GM18526 (cell line): ENCODE measurements around the gene THAP9.

ENCODE experiments used
- POLR2A ChIP-seq: IDR thresholded peaks from 3 replicates; pipeline ENCODE4 v1.6.1; 2011; ENCODE audit not compliant: insufficient read length; ENCODE audit errors: extremely low read depth

Gene THAP9

DNA sequence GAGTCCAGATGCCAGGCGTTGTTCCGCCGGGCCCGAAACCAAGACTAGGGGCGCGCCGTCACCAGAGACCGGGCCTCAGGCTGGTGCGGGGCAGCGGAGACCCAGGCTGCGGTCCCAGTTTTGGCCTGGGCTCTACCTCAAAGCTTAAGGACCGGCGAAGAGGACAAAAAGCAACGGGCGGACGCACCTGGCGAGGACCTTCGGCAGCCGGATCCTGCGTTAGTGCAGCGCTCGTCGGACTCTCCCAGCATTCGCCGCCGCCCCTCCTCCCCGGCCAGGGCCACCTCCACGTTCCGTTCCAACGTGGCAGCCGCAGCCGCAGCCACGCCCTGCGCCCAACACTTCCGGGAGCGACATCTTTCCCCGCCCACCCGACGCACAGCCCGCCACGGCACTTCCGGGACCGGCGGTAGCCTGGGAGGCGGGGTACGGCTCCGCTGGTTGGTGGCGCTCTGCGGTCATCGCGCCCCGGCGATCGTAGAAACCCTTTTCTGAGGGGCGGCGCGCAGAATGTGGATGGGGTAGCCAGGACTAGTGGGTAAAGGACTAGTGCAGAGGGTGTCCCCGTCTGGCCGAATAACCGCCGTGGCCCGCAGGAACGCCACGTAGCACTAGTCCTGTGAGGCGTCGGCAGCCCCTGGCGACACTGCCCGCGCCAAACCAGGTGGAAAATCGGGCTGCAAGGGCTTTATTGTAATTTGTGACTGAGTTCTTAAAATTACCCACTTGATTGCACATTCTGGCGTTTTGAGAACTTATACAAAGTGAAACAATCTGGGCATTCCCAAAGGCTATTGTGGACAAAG is 9.4 kb upstream of the THAP9 start, which contains the start of gene SEC31A:
TSS of gene SEC31A (minus strand) at position 253 of the 806 bp plus-strand sequence. CDS start 9,217 bp downstream, outside the sequence.
- TF ChIP-seq POLR2A = peak; percentile 96

DNA sequence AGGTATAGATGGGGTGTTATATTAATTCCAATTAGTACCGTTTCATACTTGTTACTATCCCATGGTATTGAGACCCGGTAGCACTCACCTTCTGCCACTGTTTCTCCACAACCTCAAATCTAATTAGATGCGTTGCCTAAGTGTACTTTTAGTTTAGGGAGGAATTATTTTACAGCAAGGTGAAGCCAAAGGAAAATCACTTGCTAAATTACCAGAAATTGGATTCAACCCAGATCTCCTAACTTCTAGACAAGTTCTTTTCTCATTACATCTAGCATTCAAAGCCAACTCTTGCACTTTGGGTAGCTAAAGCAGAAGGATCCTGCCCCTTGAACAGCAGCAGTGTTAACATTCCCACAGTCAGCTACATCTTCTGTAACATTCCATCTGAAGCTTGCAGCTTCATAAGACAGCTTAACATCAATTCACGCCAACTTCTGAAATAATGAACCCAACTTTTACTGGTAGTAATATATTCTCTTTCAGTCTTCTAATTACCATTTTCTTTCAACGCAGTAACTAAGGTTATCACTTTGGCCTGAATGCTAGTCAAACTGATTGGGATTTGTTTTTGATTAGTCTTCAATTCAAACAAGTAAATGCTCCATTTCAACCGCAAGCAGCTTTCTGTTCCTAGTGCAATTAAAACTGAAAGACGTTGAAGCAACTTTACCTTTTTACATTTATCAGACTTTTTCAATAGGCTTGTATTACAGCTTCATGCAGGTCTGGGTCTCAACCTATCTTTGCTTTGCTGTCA is 8.6 kb upstream of the THAP9 start:
- no peak for TF ChIP-seq POLR2A

DNA sequence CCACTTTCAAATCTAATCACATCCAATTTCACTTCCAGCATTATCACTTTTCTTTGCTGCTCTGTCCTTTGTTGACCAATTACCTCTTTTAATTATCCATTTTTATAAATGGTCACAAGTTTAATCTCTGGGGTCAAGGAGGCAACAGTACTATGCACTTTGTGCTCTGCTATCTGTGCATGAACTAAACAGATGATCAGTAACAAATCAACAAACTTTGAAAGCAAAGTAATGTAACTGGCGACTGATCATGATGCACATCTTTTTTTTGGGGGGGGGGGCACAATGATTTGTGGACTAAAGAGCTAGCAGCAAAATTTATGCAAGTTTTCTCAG is 8.1 kb upstream of the THAP9 start:
- TF ChIP-seq POLR2A = no peak

DNA sequence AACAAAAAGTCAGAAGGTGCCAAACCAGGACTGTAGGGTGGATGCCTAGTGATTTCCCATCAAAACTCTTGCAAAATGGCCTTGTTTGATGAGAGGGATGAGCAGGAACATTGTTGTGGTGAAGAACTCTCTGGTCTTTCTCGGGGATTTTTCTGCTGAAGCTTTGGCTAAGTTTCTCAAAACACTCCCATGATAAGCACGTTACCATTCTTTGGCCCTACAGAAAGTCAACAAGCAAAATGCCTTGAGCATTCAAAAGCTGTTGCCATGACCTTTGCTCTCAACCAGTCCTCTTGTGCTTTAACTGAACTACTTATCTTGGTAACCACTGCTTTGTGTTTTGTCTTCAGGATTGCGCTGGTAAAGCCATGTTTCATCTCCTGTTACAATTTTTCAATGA is 6.6 kb upstream of the THAP9 start:
- TF ChIP-seq POLR2A = no peak

DNA sequence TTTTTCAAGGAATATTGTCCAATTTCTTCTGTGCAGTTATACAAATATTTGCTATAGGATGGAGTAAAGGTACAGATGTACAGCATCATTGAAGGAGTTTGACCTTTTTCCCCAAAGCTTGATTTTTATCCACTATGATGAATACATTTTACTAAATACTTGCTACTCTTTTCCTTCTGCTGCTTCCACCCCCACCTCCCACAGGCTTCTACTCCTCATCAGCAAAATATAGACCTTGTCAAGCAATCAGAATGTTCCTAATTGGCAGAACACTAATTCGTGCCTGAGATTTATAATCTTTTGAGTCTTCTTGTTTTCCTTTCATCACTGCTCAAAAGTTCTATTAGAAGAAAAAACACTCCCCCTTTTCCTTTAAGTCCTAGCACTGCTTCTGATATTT is 3.8 kb upstream of the THAP9 start:
- TF ChIP-seq POLR2A = no peak

DNA sequence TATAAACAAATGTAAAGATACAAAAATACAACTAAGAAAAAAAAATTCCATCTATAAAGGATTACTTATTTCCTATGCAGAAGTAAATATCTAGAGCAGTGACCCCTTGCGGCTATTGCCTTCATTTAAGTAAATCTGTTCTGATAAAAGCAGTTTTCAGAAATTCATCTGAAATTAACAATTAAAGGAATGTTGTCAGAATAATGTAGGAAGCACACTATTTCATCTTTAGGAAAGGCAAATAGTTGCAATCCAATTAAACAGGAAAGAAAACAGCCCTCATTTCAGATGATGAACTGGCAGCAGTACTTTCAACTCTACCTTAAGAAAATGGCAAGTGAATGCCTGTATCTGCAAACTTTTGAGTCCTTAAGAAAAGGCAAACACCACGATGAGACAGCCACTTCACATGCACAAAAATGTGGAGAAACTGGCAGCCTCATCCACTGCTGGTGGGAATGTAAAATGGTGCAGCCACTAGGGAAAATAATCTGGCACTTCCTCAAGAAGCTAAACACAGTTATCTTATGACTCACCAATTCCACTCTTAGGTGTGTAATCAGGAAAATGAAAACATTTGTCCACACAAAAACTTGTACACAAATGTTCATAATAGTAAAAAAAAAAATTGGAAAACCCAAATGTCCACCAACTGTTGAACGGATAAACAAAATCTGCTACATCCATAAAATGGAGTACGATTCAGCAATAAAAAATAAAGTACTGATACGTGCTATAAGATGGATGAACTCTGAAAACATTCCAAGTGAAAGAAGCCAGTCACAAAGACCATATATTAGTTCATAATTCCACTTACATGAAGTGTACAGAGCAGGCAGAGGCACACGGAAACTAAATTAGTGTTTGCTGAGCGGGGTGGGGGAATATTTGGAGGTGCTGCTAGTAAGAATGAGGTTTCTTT is 2.0 kb upstream of the THAP9 start:
- no peak for TF ChIP-seq POLR2A

DNA sequence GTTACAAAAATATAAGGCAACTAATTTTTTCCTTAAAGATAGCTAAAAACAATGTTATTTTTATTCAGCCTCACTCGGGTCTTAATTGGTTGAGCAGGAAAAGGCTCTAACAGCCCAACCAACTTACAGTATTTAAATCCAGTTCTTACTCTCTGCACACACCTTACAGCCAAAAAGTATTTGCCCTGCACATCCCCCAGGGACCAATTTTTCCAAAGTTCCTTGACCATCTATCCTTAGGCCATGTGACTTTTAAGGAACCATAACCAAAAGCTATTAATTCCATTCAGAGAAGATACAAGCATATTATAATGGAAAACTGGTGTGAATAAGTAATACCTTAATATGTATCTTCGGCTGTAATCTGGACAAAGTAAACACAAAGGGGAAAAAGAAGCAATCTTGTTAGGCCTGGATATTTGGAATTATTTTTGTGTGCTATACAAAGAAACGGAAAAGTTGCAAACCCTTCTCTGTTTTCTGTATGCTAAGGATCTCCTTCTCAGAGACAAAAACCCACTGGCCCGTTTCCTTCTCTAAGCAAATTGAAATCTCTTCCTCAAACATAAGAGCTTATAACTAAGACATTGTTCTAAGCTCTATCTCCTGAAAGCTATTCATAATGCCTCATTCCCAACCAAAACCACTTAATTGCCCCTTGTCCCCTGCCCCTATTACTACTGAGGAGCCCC is 1.0 kb upstream of the THAP9 start:
- no peak for TF ChIP-seq POLR2A

DNA sequence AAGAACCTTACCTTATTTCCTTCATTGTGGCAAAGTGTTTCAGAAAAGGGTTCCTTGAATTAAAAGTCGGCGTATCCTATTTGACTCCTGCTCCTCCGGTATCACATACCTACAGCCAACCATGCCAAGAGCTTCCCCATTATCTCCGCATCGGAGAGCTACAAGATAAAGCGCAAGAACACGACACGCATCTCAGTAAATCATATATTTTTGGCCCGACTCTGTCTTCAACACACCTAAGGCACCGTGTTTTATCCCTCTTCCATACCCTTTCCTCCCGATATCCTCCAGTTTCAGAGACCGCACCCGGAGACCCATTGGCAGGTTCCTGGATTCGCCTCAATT is 497 bp upstream of the THAP9 start:
- no peak for TF ChIP-seq POLR2A

DNA sequence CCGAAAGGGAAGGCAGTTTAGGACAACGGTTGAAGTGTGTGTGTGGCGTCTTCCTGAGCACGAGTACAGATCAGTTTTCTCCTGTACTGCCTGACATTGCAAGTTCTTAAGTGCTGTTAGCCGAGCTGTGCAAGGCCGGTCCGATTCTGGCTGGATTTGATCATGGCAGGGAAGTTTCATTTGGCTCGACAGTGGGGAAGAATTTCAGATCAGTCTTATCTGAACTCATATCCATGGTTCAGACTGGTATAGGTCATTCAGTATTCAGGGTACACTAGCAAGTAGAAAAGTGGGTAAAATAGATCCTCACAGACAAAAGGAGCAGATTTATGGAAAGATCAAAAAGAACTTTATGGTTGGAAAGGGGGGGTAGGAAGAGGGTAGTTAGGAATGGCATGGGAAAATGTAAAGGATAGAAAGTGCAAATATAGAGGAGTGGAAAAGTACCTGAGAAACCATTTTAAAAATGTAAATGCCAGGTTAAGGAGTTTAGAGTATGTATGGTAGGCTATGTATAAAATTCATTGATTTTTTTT is 716 bp downstream of the THAP9 start:
- no peak for TF ChIP-seq POLR2A

DNA sequence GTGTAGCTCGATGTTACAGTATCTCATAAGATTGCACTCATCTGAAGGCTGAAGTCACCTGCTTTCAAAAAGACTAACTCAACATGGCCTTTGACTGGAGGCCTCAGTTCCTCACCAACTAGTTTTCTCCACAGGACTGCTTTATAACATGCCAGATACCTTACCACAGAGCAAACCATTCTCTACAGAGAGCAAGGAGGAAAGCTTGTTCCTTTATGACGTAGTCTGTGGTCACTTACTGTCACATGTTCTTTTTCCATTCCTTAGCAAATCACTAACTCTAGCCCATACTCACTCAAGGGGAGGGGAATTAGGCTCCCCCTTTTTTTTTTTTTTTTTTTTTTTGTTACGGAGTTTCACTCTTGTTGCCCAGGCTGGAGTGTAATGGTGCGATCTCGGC is 3.2 kb downstream of the THAP9 start:
- no peak for TF ChIP-seq POLR2A

DNA sequence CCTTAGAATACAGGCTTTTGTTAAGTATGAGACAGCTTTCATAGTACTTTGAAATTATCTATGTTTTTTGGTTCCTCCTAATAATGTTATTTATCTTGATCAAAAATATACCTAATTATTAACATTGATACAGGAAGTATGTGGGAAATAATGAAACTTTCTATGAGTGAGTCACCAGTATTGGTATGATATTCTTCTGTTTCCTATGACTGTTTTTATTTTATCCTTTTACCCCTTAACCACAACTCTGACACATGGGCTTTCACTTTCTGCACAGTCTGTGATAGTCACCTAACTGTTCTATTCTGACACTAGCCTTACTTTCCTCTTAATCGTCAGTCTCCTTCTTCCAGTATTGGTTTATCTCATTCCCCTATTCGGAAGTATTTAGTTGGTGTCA is 4.7 kb downstream of the THAP9 start:
- TF ChIP-seq POLR2A = no peak

DNA sequence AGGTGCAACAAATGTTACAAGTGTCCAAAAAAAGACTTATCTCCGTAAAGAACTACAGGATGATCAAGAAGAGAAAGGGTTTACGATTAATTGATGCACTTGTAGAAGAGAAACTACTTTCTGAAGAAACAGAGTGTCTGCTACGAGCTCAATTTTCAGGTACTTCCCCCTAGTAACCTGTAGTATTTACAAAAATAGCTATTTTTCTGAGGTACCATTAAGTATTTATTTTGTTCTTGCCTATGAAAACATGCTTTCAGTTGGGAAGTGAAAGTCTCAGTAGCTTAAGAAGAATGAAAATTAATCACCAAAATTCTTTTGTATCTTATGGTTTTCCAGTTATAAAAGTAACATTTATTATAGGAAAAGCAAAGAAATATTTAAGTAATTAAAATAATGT is 5.9 kb downstream of the THAP9 start:
- no peak for TF ChIP-seq POLR2A

DNA sequence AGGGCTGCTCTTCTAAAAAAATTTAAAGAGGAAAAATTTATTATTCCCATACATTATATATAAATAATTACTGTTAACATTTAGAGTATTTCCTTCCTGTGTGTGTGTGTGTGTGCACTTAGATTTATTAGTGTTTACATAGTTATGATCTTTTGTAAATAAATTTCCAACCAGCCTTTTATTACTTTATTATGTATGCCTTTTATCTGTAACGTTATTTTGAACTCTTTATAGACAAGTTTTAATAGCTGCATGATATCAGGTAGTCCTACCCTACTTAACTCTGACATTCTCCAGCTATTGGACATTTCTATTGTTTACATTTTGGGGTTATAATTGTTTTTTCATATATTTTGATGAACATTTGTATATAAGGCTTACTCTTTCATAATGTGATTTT is 8.8 kb downstream of the THAP9 start:
- no peak for TF ChIP-seq POLR2A

DNA sequence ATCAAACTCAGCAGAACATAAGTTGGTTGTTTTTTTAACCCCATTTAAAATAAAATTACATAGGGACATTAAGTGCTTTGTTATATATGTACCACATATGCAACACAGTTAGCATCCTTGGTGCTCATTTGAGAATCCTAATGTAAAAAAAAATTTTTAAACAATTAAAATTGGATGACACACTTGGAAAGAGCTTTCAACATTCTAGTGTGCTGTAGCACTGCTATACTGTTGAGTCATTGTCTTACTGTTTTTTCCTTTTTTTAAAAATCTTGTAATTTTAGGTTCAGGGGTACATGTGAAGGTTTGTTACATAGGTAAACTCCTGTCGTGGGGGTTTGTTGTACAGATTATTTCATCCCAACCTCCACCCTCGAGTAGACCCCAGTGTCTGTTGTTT is 12.8 kb downstream of the THAP9 start:
- no peak for TF ChIP-seq POLR2A

DNA sequence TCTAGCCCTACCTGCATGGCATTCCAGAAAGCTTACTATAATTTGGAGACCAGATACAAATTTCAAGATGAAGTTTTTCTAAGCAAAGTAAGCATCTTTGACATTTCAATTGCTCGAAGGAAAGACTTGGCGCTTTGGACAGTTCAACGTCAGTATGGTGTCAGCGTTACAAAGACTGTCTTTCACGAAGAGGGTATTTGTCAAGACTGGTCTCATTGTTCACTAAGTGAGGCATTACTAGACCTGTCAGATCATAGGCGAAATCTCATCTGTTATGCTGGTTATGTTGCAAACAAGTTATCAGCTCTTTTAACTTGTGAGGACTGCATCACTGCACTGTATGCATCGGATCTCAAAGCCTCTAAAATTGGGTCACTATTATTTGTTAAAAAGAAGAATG is 17.6 kb downstream of the THAP9 start:
- TF ChIP-seq POLR2A = no peak
